Brain microvascular endothelial cell (primary cell): Measurements from ENCODE around the gene TAF11L8.
"Not testable (repeated sequence)": the region's sequence is repeated elsewhere in the genome, so short reads cannot be mapped to it uniquely, and the experiment has no call there.

ENCODE experiments used
- DNase-seq: peaks from one replicate; pipeline ENCODE4 v3.0.0-alpha.2; 2020
- H3K27ac ChIP-seq: fragments of 250-450 bp; sonication (Bioruptor Pico); 2 replicates; pipeline ENCODE4 v1.5.1; 2020; ENCODE audit warnings: mild to moderate bottlenecking, moderate library complexity
- H3K27me3 ChIP-seq: fragments of 250-450 bp; sonication (Bioruptor Pico); replicated peaks from 2 replicates; pipeline ENCODE4 v1.5.1; 2020; ENCODE audit warnings: mild to moderate bottlenecking
- H3K36me3 ChIP-seq: fragments of 250-450 bp; sonication (Bioruptor Pico); replicated peaks from 2 replicates; pipeline ENCODE4 v1.5.1; 2020; ENCODE audit warnings: mild to moderate bottlenecking
- H3K4me3 ChIP-seq: 2 replicates; pipeline ENCODE4 v1.5.1; 2011; ENCODE audit warnings: low read depth, mild to moderate bottlenecking, control low read depth, low read length, moderate library complexity
- in situ Hi-C: cut with HindIII; loops from 2 replicates; pipeline ENCODE4 v1.10.0; 2017; ENCODE audit warnings: low sequenced_read_pairs, low pct_ligation_motif_present
- TF ChIP-seq, protein P1 (sequence below): IDR thresholded peaks from 2 replicates; pipeline ENCODE4 v1.5.1; 2011; ENCODE audit warnings: low read depth, mild to moderate bottlenecking, moderate library complexity, low read length, control low read depth, inconsistent platforms; ENCODE audit errors: missing control alignments

Gene TAF11L8

DNA sequence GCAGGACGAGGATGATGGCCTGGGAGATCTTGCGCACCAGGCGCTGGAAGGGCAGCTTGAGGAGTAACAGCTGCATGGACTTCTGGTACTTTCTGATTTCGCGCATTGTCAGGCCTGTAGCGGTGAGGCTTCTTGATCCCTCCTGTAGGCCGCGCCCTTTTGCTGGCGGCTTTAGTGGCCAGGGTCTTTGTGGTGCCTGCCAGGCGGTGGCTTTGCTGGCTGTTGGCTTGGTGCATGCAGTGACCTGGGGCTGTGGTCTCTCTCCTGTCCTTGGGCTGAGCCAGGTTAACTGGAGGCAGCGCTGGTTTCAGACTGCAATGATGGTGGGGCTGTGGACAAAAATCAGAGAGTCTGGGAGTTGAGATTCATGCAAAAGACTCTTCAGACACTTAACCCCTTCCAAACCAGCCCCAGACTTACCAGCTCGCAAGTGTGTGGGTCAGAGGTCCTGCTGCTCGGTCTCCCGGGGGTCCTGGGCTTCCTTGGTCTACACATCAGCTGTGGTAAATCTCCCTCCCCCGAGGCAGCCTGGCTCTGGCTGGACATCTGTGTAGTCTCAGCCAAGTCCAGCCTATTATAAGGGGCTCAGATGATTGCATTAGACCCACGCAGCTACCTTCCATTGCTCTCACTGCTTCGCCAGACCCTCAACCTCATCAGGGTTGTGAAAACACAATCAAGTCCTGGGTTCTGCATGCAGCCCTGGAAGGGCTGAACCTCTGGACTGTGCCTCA lies 24.3 kb upstream of the TAF11L8 start:
- H3K27me3 ChIP-seq: no peaks in the 10 kb centered on the region
- TF ChIP-seq, protein P1, sequence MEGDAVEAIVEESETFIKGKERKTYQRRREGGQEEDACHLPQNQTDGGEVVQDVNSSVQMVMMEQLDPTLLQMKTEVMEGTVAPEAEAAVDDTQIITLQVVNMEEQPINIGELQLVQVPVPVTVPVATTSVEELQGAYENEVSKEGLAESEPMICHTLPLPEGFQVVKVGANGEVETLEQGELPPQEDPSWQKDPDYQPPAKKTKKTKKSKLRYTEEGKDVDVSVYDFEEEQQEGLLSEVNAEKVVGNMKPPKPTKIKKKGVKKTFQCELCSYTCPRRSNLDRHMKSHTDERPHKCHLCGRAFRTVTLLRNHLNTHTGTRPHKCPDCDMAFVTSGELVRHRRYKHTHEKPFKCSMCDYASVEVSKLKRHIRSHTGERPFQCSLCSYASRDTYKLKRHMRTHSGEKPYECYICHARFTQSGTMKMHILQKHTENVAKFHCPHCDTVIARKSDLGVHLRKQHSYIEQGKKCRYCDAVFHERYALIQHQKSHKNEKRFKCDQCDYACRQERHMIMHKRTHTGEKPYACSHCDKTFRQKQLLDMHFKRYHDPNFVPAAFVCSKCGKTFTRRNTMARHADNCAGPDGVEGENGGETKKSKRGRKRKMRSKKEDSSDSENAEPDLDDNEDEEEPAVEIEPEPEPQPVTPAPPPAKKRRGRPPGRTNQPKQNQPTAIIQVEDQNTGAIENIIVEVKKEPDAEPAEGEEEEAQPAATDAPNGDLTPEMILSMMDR: no peak
- no peaks in the 10 kb centered on the region for H3K36me3 ChIP-seq
- no peak overlapping the region for H3K27ac ChIP-seq
- no peak for DNase-seq
- H3K4me3 ChIP-seq: no peak overlapping the region
- in situ Hi-C loops: no loop called here

DNA sequence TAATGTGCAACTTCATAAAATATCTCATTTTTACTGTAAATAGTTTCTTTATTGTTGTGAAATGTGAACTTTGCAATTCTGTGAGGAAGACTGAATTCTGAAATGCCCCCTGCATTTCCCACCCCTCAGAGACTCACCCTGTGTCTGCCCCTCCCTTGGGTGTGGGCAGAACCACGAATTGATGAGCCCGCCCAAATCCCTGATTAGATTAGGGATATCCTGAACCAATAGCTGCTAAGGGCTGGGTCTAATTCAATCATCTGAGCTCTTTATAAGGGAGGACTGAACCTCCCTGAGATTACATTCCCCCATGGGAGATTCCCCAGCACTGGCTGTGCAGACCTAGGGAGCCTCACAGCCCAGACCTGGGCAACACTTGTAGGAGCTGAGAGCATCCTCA lies 19.3 kb upstream of the TAF11L8 start, which contains the start of gene TAF11L12:
TSS of gene TAF11L12 (plus strand) at position 301 of the 400 bp plus-strand sequence.
- in situ Hi-C loops, H3K27ac ChIP-seq, H3K4me3 ChIP-seq, H3K27me3 ChIP-seq, H3K36me3 ChIP-seq, DNase-seq: not testable (repeated sequence)

DNA sequence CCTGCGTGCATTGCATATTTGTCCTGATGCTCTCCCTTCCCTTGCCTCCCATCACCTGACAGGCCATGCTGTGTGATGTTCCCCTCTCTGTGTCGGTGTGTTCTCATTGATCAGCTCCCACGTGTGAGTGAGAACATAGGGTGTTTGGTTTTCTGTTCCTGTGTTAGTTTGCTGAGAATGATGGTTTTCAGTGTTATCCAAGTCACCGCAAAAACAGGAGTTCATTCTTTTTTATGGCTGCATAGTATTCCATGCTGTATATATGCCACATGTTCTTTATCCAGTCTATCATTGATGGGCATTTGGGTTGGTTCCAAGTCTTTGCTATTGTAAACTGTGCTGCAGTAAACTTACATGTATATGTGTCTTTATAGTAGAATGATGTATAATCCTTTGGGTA lies 16.7 kb upstream of the TAF11L8 start:
- H3K4me3 ChIP-seq, H3K27ac ChIP-seq, DNase-seq, H3K36me3 ChIP-seq, in situ Hi-C loops, H3K27me3 ChIP-seq: not testable (repeated sequence)

DNA sequence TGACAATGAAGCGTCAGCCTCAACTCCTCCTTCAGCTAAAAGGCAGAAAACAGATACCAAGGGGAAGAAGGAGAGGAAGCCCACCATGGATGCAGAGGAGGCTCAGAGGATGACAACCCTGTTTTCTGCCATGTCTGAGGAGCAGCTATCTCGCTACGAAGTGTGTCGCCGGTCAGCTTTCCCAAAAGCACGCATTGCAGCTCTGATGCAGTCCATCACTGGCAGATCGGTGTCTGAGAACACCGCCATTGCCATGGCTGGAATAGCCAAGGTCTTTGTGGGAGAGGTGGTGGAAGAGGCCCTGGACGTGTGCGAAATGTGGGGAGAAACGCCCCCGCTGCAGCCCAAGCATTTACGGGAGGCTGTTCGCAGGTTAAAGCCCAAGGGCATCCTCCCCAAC lies 14.2 kb upstream of the TAF11L8 start:
- in situ Hi-C loops: no loop called here
- no peak for DNase-seq
- no peak overlapping the region for H3K27ac ChIP-seq
- H3K27me3 ChIP-seq: no peaks in the 10 kb centered on the region
- TF ChIP-seq, protein P1: no peak
- H3K36me3 ChIP-seq: no peaks in the 10 kb centered on the region
- no peak overlapping the region for H3K4me3 ChIP-seq

DNA sequence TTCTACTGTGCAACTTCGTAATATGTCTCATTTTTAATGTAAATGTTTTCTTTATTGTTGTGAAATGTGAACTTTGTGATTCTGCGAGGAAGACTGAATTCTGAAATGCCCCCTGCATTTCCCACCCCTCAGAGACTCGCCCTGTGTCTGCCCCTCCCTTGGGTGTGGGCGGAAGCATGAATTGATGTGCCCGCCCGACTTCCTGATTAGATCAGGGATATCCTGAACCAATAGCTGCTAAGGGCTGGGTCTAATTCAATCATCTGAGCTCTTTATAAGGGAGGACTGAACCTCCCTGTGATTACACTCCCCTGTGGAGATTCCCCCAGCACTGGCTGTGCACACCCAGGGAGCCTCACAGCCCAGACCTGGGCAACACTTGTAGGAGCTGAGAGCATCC lies 13.1 kb upstream of the TAF11L8 start, which contains the start of gene TAF11L11:
TSS of gene TAF11L11 (plus strand) at position 304 of the 400 bp plus-strand sequence.
- in situ Hi-C loops: not testable (repeated sequence)

DNA sequence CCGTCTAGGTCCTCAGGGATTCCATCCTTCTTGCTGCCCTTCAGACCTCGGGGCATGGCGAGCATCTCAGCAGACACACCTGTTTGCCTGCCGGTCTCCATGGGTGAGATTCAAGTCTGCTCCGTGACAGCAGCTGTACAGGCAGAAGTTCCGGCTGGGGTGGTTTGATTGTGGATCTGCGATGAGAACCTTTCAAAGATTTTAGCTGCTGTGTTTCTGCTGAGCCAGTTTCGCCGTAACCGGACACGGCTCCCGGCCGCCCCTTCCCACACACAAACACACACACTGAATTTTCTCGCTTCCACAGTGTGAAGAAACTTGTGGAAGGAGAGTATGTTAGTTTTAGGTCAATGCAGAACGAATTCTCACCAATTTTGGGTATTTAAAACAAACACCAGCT lies 7.0 kb upstream of the TAF11L8 start, which contains the start of gene TAF11L10:
TSS of gene TAF11L10 (minus strand) at position 101 of the 400 bp plus-strand sequence.
- H3K27ac ChIP-seq, DNase-seq, H3K36me3 ChIP-seq, H3K27me3 ChIP-seq, in situ Hi-C loops, H3K4me3 ChIP-seq: not testable (repeated sequence)

More for the DNA sequence above, 13.1 kb upstream of the TAF11L8 start, which contains the start of gene TAF11L11:
- not testable (repeated sequence) for H3K4me3 ChIP-seq, H3K36me3 ChIP-seq, H3K27ac ChIP-seq, DNase-seq, H3K27me3 ChIP-seq

DNA sequence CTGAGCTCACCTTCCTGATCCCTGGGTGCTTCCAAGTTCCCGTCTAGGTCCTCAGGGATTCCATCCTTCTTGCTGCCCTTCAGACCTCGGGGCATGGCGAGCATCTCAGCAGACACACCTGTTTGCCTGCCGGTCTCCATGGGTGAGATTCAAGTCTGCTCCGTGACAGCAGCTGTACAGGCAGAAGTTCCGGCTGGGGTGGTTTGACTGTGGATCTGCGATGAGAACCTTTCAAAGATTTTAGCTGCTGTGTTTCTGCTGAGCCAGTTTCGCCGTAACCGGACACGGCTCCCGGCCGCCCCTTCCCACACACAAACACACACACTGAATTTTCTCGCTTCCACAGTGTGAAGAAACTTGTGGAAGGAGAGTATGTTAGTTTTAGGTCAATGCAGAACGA lies 3.5 kb upstream of the TAF11L8 start, which contains the start of gene TAF11L9:
TSS of gene TAF11L9 (minus strand) at position 140 of the 400 bp plus-strand sequence.
- H3K36me3 ChIP-seq, H3K27ac ChIP-seq, in situ Hi-C loops, H3K4me3 ChIP-seq, H3K27me3 ChIP-seq, DNase-seq: not testable (repeated sequence)

DNA sequence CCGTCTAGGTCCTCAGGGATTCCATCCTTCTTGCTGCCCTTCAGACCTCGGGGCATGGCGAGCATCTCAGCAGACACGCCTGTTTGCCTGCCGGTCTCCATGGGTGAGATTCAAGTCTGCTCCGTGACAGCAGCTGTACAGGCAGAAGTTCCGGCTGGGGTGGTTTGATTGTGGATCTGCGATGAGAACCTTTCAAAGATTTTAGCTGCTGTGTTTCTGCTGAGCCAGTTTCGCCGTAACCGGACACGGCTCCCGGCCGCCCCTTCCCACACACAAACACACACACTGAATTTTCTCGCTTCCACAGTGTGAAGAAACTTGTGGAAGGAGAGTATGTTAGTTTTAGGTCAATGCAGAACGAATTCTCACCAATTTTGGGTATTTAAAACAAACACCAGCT lies 5.1 kb downstream of the TAF11L8 start, which contains the start of gene TAF11L7:
TSS of gene TAF11L7 (minus strand) at position 101 of the 400 bp plus-strand sequence.
- in situ Hi-C loops, H3K27me3 ChIP-seq, DNase-seq, H3K36me3 ChIP-seq, H3K27ac ChIP-seq, H3K4me3 ChIP-seq: not testable (repeated sequence)
